GM19452 (cell line): ENCODE measurements around the gene PPP1R37.
"Not testable (repeated sequence)": the region's sequence is repeated elsewhere in the genome, so short reads cannot be mapped to it uniquely, and the experiment has no call there.

Experiments
- ATAC-seq: cut with Tn5 transposase; IDR thresholded peaks from one replicate; pipeline ENCODE4 v1.9.1; 2021; ENCODE audit not compliant: unreplicated experiment

PPP1R37 gene

DNA sequence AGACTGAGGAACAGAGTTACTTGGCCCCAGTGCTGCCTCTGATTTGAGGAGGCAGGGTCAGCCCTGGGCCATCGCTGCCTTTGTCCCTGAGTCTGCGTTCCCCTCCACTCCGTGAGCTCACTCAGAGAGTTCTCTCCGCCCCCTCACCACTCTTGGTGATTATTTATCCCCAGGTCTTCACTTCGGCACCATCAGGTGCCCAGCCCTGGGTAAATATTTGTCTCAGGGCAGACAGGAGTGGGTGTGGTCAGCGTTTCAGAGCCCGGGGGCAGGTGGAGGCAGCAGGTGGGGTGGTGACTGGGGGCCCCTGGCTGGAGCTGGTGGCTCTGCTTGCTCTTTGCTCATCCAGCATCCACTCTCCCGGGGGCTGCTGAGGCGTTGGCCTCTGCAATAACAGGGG is 20.6 kb downstream of the PPP1R37 start:
- ATAC-seq = no peak

- ATAC-seq = no peak
These were observed 21.1 kb downstream of the PPP1R37 start for GRCh38 chr19:45114116-45114515.

DNA sequence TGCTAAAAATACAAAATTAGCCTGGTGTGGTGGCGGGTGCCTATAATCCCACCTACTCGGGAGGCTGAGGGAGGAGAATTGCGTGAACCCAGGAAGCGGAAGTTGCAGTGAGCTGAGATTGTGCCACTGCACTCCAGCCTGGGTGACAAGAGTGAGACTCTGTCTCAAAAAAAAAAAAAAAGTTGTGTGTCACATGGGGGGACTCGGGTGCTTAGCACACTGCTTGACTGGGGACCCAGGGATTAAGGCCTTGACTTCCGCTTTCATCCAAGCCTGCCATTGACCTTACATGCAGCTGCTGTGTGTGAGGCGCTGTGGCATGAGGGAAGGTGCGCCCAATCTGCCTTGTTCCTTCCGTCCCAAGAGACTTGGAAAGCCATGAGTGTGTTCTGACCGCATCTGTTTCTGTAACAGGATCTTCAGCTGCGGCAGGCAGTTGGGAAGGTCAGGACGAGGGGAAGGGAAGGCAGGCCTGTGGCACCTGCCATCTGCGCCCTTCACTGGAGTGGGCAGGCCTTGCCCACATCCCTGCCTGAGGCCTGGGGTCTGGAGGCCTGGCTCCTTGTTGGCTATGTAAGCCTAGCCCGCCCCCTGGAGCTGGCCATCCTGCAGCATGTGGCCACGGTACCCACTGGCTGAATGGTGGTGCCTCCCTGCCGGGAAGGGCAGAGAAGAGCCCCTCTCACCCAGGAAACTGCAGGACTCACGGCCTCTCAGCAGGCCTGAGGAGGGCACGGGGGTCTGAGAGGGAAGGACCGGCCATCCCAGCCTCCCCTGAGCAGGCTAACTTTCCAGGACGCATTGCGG is 23.0 kb downstream of the PPP1R37 start:
- ATAC-seq = no peak

DNA sequence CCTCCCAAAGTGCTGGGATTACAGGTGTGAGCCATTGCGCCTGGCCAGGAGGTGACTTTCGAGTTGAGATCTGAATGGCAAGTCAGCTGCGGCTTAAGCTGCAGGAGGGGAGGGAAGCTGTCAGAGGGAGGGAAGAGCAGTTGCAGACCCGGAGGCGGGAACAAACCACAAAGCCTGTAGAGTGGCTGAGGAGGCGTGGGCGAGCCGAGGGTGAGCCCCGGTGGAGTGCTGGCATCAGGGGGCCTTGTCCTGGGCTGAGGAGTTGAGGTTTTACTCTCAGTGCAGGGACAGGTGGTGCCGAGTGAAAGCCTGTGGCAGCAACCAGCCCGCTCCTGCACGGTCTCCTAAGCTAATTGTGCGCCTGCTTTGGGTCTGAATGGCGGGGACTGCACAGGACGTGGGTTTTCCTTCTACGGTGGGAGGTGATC is 24.2 kb downstream of the PPP1R37 start:
- no peak for ATAC-seq

- ATAC-seq = no peak
These were observed 24.7 kb downstream of the PPP1R37 start for GRCh38 chr19:45117671-45118070.

DNA sequence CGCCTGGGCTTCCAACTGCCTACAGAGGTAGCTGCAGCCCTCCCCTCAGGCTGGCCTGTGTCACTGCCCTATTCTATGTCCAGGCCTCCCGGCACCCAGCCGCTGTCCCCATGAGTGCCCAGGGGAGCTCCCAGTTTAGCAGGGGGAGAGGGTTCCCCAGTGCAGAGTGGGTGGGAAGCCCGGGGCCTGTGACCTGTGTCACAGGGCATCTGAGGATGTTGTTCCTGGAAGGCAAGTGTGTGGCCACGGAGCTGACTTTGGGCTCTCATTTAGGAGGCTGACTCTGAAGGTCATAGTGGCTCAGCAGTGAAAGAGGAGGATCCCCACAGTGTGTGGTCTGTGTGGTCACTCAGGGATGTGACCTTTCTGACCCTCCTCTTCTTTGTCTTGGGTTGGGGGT is 25.1 kb downstream of the PPP1R37 start:
- no peak for ATAC-seq

DNA sequence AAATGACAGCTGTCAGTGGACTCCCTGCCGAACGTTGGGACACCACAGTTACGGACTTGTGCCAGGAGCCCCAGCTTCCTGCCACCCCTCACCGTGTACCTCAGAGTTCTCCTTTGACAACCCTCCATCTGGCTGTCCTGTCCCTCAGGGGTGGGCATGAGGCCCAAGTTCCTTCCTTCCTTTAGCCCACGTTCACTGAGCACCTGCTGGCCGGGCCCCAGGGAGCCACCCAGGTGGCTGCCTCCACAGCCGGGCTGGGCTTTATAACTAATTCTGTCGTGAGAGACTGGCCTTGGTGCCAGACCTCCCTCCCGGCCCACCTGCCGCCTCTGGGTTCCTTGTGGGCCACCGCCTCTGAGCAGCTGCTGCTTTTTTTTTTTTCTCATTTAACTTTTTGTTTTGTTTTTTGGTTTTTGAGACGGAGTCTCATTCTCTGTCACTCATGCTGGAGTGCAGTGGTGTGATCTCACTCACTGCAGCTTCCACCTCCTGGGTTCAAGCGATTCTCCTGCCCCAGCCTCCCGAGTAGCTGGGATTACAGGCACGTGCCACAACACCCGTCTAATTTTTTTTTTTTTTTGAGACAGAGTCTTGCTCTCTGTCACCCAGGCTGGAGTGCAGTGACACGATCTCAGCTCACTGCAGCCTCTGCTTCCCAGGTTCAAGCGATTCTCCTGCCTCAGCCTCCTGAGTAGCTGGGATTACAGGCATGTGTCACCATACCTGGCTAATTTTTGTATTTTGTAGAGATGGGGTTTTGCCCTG is 25.8 kb downstream of the PPP1R37 start:
- not testable (repeated sequence) for ATAC-seq

- ATAC-seq = no peak
These were observed 26.6 kb downstream of the PPP1R37 start for GRCh38 chr19:45119582-45119981.

DNA sequence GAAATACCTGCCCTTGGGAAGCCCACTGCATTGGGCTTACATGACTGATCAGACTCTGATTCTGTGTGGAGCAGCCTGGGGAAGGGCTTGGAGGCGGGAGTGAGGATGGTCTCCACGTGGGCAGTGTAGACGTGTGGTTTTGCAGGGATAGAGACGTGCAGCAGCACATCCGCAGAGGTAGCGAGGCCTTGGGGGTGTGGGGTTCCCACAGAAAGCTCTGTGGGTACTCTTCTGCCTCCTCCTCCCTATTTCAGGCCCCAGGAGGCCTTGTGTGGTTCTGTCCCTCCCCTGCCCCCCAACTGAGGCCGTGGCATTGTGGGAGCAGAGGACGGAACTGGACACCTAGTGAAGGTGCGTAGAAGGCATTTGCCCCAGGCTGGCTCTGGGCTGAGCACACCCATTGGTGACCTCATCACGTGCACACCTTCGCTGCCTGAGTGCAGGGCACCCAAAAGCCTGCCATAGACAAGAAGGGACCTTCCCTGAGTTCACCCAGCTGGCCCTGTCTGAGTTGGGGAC is 28.9 kb downstream of the PPP1R37 start:
- ATAC-seq = no peak

- ATAC-seq = no peak
These were observed 29.9 kb downstream of the PPP1R37 start for GRCh38 chr19:45122832-45123231.

- ATAC-seq = no peak
These were observed 30.5 kb downstream of the PPP1R37 start for GRCh38 chr19:45123440-45123850.

DNA sequence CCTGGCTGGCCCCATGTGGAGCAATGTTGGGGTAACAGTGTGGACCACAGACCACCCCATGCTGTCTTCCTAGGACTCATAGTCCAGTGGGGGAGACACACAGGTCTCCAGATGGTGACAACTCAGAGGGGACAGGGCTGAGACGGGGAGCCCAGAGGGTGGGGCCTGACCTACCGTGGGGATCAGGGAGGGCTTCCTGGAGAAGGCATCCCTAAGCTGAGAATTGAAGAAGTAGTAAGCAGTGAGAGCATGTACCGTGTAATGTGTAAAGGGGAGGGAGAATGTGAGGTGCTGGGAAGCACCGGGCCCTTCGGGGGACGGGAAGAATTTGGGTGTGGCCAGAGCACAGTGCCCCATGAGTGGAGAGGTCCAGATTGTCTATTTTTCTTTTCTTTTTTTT is 31.0 kb downstream of the PPP1R37 start:
- no peak for ATAC-seq

DNA sequence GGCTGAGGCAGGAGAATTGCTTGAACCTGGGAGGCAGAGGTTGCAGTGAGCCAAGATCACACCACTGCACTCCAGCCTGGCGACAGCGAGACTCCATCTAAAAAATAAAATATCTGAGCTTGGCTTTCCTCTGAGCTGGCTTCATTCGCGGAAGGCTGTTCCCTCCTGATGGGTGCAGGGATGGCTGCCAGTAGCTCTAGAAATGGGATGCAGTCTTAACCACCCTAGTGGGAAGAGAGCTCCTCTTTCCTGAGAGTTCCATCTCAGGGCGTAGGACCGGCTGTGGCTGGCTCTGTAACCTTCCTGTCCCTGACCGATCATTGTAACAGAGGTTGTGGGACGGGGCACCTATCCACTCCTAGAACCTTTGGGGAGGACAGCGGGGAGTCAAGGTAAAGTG is 32.4 kb downstream of the PPP1R37 start:
- no peak for ATAC-seq

GRCh38 chr19:45125975-45126493 is 33.1 kb downstream of the PPP1R37 start:
- ATAC-seq = no peak

DNA sequence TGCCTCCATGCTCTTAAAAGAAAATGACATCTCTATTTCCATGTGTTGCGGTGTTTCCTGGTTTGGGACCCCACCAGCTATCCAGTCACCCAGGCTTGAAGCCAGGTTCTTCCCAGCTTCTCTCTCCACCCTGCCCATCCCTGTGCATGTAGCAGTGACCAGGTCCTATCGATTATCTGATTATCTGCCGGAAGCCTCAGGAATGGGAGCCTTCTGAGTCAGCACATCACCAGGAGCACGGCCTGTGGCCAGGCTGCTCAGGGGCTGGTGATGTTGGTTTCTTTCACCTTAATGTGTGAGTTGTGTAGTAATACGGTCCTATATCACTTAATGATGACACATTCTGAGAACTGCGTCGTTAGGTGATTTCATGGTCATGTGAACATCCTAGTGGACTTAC is 33.7 kb downstream of the PPP1R37 start:
- no peak for ATAC-seq

DNA sequence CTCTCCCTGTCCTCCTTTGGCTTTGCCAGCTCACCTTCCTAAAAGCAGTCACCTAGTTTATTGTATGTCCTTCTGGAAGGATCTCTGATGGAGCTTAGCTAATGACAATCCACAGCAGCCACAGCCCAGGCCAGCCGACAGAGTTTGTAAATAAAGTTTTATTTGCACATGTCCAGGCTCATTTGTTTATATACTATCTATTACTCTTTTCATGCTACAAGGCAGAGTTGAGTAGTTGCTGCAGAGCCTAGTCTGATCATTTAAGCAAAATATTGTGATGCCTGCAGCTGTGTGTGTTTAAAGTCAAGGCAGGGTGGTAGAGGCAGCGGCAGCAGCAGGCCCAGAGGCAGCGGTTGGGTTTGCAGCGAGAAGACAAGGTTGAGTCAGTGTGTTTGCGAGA is 35.2 kb downstream of the PPP1R37 start:
- ATAC-seq = no peak

DNA sequence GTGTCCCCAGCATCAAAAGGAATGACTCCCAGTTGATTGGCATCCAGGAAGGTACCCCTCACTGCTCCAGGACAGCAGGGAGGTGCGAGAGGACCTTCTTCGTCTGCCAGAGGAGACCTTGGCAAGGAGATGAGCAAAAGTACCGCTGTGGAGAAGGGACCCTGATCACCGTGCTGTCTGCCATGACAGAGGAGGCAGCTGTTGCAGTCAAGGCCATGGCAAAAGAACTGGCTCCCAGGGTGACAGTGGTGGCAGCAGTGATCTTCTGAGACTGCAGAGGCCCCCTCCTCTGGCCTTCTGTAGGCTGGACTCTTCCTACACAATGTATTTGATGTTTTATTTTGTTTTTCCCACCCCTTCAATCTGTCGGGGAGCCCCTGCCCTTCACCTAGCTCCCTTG is 35.8 kb downstream of the PPP1R37 start:
- no peak for ATAC-seq

DNA sequence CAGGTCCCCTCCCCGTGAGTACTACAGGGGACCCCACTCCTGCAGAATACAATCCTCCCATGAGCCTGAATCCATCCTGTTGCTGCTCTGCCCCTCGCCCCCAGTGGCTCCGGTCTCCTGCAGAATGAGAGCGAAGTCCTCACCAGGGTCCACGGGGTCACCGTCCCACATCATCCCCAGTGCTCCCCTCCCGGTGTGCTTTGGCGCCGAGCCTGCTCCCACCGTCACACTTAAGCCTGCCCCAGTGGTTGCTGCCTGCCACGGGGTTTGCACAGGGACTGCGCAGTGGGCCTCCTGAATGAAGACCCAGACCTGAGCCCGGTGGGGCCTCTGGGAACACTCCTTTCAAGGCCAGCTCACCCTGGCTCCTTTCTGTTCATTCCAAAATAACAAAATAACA is 37.3 kb downstream of the PPP1R37 start:
- no peak for ATAC-seq

DNA sequence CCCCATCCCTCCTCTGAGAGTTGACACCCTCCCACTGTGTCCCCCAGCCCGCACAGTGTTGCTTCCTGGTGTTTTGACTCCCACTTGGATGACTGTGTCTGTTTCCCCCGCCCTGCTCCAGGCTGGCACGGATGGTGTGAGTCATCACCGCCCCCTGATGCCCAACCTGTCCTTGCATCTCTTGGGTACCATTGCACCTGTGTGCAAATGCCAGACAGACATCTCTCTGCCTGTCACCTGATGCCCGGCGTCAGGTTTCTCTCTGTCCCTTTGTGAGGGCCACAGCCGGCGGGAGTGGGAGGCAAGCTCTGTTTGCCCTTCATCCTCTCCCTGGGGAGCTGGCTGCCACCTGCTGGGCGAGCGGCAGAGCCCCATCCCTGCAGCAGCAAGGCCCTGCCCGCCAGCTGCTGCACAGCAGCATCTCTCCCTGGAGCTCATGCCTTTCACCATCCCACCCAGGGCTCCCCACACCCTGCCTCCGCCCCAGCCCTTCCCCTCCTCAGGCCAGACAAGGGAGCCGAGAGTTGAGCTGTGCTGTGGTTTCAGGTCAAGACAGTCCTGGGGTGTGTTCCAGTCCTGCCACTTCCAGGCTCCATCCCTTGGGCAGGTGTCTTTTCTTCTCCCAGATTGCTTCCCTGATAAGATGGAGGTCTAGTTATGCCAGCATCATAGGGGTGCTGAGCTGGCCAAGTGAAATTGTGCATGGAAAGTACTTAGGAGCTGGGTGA is 38.1 kb downstream of the PPP1R37 start:
- ATAC-seq = no peak

DNA sequence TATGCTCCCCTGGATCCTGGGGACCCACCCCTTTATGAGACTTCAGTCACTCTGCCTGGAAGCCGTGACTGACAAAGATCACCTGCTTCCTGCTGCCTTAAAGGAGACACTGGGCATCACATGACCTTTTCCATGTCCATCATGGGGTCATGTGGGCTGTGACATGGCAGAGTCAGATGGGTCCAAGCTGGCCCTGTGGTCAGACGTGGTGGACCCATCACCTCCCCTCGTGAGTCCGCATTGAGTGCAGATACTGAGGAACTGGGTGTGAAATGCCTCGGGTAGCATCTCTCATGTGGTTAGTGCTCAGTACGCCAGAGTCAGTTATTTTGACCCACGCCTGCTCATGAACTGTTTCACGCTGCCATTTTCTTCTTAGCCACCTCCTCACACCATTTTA is 40.7 kb downstream of the PPP1R37 start:
- no peak for ATAC-seq

- ATAC-seq = no peak
These were observed 42.4 kb downstream of the PPP1R37 start for GRCh38 chr19:45135176-45135885.
